A673 (cell line): ENCODE measurements around the gene PID1.

ENCODE experiments used
- EZH2 ChIP-seq: fragments of 200-600 bp; sonication (generic); IDR thresholded peaks from 2 replicates; pipeline ENCODE4 v1.6.1; 2017; ENCODE audit warnings: borderline replicate concordance, low read depth, mild to moderate bottlenecking, mixed read lengths, antibody characterized with exemption, low read length; ENCODE audit not compliant: poor library complexity, severe bottlenecking
- TF ChIP-seq, protein P1 (sequence below): fragments of 300-800, 200-600 bp; sonication (generic); conservative IDR thresholded peaks from 2 replicates; pipeline ENCODE4 v1.5.1; 2017; ENCODE audit warnings: low read depth, mild to moderate bottlenecking, antibody characterized with exemption, low read length, moderate library complexity, mixed read lengths

GRCh38 chr2:229022652-229023051, 248.4 kb downstream of the PID1 start:
- no peak for TF ChIP-seq EZH2
- TF ChIP-seq, protein P1, sequence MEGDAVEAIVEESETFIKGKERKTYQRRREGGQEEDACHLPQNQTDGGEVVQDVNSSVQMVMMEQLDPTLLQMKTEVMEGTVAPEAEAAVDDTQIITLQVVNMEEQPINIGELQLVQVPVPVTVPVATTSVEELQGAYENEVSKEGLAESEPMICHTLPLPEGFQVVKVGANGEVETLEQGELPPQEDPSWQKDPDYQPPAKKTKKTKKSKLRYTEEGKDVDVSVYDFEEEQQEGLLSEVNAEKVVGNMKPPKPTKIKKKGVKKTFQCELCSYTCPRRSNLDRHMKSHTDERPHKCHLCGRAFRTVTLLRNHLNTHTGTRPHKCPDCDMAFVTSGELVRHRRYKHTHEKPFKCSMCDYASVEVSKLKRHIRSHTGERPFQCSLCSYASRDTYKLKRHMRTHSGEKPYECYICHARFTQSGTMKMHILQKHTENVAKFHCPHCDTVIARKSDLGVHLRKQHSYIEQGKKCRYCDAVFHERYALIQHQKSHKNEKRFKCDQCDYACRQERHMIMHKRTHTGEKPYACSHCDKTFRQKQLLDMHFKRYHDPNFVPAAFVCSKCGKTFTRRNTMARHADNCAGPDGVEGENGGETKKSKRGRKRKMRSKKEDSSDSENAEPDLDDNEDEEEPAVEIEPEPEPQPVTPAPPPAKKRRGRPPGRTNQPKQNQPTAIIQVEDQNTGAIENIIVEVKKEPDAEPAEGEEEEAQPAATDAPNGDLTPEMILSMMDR, result no peak
